Stimulated activated CD8-positive, alpha-beta memory T cell treated with anti-CD3 and anti-CD28 coated beads, Interleukin-2, amount 100 ng/mL, for 48 hours (primary cell): ENCODE measurements around the gene SGMS2.
"Not testable (repeated sequence)": the region's sequence is repeated elsewhere in the genome, so short reads cannot be mapped to it uniquely, and the experiment has no call there.

Experiments
- DNase-seq, 2 donors: peaks; one replicate each; pipeline ENCODE4 v3.0.0-alpha.2; 2020; ENCODE audit warnings: low read depth in 2 of 2

The SGMS2 gene

DNA sequence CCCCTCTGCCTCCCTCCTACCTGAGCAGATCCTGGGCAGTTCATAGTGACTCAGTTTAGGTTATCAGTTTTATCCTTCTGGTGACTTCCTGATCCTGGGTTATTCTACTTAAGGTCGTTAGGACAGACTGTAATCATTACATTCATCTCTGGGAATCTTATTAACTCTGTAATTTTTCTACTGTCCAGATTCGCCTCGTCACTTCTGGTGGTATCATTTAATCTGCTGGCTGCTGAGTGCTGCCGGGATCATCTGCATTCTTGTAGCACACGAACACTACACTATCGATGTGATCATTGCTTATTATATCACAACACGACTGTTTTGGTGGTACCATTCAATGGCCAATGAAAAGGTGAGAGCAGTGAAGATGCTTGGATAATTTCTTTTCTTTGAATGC, 83.6 kb downstream of the SGMS2 start:
- DNase-seq: no peak

DNA sequence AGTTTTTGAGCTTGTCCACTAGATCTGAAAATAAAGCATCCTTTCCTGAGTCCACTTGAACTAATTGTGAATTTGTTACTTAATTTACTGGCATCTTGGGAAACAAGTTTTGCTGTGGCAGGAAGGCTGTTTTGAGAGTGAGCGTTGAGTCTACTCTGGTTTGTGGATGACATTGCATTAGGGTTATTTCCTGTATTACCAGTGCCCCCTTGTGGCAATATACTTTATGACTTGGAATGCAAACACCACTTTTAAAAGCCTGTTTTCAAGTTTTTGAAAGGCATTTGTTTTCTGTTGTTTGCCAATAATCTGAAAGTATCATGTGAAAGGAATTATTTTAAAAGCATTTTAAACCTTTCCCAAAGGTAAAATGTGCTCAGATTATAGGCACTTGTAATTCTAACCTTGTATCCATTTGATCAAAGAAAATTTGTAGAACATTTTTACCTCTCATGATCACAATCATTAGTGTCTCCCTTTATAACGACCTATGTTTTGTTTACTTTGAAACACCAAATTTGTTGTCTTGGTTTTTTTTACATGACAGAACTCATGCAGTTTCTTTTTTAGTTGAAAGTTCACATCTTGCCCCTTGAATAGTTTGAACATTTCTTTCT, 88.7 kb downstream of the SGMS2 start:
- DNase-seq: no peak

DNA sequence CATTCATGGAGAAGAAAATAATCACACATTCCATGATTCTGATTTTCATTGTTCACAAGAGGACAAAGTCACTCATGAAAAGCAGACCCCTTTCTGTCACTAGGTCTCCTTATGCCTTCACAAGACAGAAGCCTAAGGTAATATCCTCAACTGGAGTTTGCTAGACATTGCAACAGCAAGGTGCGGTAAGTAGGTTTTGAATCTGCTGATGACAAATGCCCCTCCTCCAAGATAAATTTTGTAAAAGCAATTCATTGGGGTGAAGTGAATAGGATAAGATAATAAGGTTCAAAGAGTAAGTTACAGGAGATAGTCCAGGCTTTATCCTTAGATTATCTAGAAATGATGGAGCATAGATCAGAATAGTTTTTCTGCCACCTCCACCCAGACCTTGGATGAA, 90.5 kb downstream of the SGMS2 start:
- no peak for DNase-seq

DNA sequence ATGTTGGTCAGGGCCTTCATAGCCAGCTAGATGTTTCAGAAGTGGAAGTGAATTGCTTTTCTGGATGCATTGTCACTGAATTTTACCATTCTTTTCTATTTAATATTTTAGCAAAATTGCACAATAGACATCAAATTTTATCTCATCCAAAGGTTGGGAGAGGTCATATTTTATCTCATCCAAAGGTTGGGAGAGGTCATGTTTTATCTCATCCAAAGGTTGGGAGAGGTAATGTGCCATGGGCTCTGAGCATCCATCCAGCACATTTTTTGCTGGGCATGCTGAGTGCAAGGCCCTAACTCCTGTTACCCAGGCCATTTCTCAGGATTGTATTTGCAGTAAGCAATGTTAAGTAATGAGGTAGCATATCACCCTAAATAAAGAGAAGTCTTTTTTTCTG, 91.9 kb downstream of the SGMS2 start:
- DNase-seq: no peak

DNA sequence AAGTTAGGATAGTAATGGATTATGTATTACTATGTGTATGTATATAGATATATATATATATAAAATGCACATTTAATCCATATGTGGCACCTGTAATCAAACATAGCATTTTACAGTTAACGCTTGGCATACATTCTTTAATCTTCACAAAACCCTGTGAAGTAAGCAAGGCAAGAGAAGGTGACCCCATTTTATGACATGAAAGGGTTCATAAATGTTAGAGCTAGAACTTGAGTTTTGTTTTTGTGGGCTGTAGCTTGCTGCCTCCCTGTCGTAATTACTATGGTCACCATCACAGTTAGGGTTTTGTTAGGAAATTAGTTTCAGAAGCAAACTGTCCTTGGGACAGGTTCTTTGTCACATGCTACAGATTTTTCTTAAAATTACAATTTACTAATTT, 92.8 kb downstream of the SGMS2 start:
- no peak for DNase-seq

DNA sequence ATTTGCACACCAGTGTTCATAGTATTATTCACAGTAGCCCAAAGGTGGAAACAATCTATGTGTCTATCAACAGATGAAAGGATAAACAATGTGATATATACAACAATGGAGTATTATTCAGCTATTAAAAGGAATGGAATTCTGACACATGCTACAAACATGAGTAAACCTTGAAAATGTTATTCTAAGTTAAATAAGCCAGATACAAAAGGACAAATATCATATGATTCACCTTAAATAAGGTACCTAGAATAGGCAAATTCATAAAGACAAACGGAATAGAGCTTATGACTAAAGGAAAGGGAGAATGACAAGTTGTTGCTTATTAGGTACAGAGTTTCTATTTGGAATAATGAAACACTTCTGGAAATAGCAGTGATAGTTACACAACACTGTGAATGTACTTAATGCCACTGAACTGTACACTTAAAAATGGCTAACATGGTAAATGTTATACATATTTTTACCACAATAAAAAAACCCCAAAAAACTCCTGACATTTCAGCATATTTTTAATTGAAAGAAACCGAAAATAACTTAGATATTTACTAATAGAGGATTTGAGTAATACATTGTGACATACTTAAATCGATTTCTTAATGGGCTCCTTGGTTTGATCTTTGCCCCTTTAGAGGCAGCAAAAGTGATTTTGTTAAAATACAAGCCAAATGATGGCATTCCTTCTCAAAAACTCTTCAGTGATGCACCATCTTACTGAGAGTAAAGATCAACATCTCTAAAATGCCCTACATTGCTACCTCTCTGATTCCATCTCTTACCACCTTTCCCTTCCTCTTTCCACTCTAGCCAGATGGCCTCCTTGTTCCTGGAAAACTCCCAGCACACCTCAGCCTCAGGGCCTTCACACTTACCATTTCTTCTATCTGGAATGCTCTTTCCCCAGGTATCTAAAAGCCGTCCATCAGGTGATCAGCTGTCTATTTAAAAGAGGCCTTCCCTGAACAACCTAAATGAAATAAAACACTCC, 98.0 kb downstream of the SGMS2 start:
- no peak for DNase-seq

DNA sequence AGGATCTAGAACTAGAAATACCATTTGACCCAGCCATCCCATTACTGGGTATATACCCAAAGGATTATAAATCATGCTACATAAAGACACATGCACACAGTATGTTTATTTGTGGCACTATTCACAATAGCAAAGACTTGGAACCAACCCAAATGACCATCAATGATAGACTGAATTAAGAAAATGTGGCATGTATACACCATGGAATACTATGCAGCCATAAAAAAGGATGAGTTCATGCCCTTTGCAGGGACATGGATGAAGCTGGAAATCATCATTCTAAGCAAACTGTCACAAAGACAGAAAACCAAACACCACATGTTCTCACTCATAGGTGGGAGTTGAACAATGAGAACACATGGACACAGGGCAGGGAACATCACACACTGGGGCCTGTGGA, 101.0 kb downstream of the SGMS2 start:
- not testable (repeated sequence) for DNase-seq

DNA sequence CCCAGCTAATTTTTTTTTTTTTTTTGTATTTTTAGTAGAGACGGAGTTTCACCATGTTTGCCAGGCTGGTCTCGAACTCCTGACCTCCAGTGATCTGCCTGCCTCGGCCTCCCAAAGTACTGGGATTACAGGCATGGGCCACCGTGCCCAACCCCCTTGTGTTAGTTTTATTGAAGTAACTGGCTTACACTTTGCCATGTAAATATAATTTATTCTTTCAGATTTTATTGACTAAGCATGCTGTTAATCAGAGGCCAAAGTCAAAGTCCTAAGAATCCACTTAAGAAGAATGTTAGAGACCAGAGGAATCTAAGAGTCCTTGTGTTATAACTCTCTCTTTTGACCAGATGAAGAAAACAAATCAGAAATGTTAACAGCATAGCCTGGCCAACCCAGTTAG, 102.1 kb downstream of the SGMS2 start:
- DNase-seq: not testable (repeated sequence)

DNA sequence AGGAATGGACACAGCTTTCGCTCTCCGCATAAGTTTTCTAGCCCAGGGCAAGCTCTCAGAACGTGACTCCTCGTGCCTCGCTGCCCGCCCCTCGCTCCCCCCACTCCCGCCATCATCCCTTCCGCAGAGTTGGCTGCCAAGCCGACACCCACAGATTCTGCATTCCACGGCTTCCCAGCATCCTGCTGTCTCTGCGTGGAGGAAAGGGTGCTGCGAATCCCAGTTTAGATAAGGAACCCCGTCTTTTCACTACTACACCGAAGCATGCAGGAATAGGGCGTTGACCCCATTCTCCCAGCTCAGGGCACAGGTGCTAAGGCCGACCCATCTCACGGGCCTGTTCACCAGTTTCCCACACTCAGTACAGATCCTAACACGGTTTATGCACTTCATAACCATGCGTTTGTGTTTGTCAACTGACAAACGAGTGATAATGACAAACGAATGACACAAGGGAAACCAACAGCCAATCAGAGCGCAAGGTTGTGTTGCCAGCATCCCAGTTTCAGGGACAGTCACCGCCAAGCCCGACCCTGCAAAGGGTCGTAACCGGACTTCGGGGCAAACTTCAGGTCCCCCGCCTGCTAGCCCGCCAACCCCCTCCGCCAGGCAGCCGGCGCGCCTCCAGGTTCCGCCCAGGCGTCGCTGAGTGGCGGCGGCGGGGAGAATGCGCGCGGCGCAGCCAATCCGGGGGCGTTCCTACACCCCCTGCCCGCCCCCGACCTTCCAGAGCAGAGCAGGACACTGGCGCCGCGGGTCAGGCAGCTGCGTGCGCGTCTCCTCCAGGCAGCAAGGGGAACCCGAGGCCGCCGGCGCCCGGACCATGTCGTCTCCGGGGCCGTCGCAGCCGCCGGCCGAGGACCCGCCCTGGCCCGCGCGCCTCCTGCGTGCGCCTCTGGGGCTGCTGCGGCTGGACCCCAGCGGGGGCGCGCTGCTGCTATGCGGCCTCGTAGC, 106.4 kb downstream of the SGMS2 start, which contains the start of gene CYP2U1:
Gene CYP2U1 (plus strand): TSS at position 729 of the 954 bp plus-strand sequence. CDS start 95 bp downstream, at position 824.
- DNase-seq: peak; percentile 62 to 70

DNA sequence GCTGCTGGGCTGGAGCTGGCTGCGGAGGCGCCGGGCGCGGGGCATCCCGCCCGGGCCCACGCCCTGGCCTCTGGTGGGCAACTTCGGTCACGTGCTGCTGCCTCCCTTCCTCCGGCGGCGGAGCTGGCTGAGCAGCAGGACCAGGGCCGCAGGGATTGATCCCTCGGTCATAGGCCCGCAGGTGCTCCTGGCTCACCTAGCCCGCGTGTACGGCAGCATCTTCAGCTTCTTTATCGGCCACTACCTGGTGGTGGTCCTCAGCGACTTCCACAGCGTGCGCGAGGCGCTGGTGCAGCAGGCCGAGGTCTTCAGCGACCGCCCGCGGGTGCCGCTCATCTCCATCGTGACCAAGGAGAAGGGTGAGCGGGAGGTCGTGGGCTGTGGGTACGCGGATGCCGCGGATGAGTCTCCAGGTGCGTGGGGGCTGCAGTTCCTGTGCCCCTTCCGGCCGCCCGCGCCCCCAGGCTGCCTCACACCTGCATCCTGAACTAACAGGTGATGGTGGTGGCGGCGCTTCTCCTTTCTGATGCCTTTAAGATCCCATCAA, 107.1 kb downstream of the SGMS2 start:
- DNase-seq: peak; percentile 3 to 8

DNA sequence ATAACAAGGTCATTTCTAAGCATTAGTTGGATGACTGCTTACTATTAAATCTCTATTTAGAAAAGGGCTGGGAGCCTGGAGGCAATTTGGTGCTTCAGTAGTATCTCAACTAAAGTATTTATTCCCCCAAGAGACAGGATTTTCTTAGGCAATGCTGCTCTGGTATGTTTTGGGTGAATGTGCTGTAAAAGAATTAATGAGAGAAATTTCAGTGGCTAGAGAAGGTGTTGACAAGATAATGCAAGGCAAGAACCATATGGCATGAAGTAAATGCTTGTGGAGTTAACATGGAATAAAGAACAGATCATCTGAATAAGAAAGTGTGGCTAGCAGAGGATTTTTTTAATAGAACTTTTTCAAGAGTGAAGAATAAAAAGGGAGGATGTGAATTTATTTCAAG, 110.5 kb downstream of the SGMS2 start:
- no peak for DNase-seq

DNA sequence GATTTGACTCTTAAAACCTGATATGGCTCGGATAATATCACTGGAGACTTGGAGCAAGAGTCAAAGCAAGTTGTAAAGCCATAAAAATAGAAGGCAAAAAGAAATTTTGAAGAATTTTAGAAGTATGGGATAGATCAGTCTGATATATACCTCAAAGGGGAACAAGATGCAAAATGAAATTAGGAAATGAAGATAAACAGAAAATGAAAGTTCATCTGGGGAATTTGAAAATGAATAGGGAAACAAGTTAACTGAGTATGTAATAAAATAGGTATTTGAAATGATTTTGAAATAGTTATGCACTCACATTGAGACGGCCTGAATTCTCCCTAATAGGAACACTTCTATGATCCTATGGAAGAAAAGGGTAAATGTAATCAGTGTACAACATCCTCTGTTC, 112.3 kb downstream of the SGMS2 start:
- no peak for DNase-seq

DNA sequence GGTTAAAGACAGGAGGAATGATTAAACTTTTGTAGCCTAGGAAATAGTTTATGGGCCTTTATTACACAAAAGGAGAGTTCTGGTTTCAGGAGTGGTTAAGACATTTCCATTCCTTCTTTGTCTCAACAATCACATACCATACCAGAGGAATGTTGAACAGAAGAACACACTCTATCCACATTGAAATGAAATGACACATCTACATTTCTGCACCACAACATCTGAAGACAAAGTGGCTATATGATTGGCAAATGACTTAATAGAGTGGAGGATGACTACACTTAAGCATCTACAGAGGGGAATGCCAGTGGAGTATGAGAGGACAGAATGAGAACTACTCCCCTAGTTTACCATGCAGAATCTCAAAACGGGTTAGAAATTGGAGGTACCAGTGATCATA, 114.6 kb downstream of the SGMS2 start:
- no peak for DNase-seq

DNA sequence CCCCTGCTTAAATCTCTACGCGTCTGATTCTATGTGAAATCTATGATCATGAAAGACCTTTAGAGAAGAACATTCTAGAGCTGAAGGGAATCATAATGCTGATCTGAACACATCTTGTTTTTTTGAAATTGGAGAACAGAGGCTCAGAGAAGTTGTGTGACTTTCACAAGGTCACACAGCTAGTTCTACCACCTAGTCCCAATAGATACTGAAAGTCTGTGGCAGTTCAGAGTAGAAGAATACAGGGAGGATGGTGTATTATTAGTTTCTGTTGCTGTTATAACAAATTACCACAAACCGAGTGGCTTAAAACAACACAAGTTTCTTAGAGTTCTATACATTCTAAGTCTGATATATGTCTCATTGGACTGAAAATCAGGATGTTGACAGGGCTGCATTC, 121.1 kb downstream of the SGMS2 start:
- no peak for DNase-seq

DNA sequence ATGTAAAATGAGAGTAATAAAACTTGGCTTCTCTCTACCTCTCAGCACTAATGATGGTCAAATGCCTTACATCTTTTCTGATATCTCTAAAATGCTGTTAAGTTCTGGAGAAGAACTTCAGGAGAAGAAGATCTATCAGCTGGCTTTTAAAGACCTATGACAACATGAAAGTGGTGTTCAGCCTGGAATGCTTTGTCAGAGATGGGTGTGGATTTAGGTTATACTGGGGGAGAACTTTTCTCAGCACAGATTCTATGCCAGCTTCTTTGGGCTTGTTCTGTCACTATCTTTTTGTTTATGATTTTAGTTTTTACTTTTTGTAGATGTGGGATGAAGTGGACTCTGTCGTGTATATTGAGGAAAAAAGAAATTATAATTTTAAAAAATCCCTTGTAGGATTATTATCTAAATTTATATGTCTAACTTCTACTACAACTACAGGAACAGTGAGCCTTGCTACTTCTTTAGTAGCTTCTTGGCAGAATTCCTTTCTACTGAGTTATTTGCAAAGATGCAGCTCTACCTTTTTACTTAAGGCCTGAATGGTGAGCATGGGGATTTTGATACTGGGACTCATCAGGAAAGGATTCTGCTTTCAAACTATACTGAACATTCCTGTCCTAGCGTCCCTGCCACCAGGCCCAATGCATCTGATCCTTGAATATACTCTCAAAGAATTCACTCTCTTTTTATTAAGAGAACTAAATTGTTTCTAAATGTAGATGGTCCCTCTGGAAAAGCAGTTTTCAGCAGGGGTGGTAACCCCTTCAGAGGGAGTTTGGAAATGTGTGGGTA, 126.2 kb downstream of the SGMS2 start:
- DNase-seq: no peak

DNA sequence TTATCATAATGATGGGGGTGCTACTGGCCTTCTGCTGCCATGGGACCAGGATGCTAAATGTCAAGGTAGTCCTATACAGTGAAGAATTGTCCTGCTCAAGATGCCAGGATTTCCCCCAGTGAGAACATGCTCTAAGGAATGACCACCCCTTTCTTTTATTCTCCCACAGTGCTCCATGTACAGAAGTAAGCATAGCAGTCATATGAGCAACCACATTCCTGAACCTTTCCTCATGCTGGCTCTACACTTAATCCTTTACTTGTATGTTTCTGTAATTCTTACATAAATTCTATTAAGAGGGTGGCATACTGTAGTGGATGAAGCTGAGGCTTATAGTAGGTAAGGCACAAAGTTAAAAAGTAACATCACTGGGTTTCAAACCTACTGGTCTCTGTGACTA, 126.8 kb downstream of the SGMS2 start:
- no peak for DNase-seq

DNA sequence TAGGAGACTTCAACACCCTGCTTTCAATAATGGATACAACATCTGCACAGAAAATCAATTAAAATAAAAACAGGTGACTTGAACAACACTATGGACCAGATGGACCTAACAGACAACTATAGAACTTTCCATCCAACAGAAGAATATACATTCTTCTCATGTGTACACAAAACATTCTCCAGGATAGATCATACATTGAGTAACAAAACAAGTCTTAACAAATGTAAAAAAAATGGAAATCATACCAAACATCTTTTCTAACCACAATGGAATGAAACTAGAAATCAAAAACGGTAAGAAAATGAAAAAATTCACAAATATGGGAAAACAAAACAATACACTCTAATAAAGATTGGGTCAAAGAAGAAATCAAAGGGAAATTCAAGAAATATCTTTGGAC, 131.3 kb downstream of the SGMS2 start:
- DNase-seq: no peak
